ENCODE data around the gene NFKB1.

NFKB1 gene

GRCh38 chr4:102585329-102585728, 84.2 kb downstream of the NFKB1 start:
- CTCF ChIA-PET = no interaction called here
- no peak for TF ChIP-seq SP1 (IDR thresholded peaks at IDR 0.05)
- no peak for TF ChIP-seq PKNOX1 (IDR thresholded peaks at IDR 0.05)
- TF ChIP-seq FOXM1 (IDR thresholded peaks at IDR 0.05; ENCODE audit: borderline replicate concordance) = no peak
- no peak for TF ChIP-seq ELF4 (IDR thresholded peaks at IDR 0.05)
- no peak for TF ChIP-seq HDGF (IDR thresholded peaks at IDR 0.05; ENCODE audit: borderline replicate concordance)
- TF ChIP-seq ZNF384 (IDR thresholded peaks at IDR 0.05) = no peak
- no peak for TF ChIP-seq LEF1 (IDR thresholded peaks at IDR 0.05; ENCODE audit: borderline replicate concordance)
- no peak for TF ChIP-seq ARNT (IDR thresholded peaks at IDR 0.05)
- TF ChIP-seq TARDBP (IDR thresholded peaks at IDR 0.05) = no peak
- TF ChIP-seq L3MBTL2 (conservative IDR thresholded peaks at IDR 0.05) = no peak
- TF ChIP-seq BHLHE40 (IDR thresholded peaks at IDR 0.05; ENCODE audit: borderline replicate concordance) = no peak
- no peak for TF ChIP-seq FOXA1 (IDR thresholded peaks at IDR 0.05)
- no peak for TF ChIP-seq SUZ12 (IDR thresholded peaks at IDR 0.05)
- no peak for TF ChIP-seq FOXK2 (IDR thresholded peaks at IDR 0.05)
- no peak for TF ChIP-seq CTBP1 (IDR thresholded peaks at IDR 0.05; ENCODE audit: borderline replicate concordance)
- DNase-seq (ENCODE audit: extremely low spot score) = no peak
- POLR2A ChIA-PET = no interaction called here

GRCh38 chr4:102586002-102586643, 85.0 kb downstream of the NFKB1 start:
- CTCF ChIA-PET = no interaction called here
- DNase-seq (ENCODE audit: extremely low spot score) = no peak
- POLR2A ChIA-PET = no interaction called here

GRCh38 chr4:102586644-102587021, 85.5 kb downstream of the NFKB1 start:
- CTCF ChIA-PET = no interaction called here
- no peak for TF ChIP-seq ELF4 (IDR thresholded peaks at IDR 0.05)
- TF ChIP-seq HDGF (IDR thresholded peaks at IDR 0.05; ENCODE audit: borderline replicate concordance) = no peak
- TF ChIP-seq NFRKB (IDR thresholded peaks at IDR 0.05) = no peak
- TF ChIP-seq SP1 (IDR thresholded peaks at IDR 0.05) = no peak
- TF ChIP-seq LEF1 (IDR thresholded peaks at IDR 0.05; ENCODE audit: borderline replicate concordance) = no peak
- no peak for TF ChIP-seq ARNT (IDR thresholded peaks at IDR 0.05)
- no peak for TF ChIP-seq L3MBTL2 (conservative IDR thresholded peaks at IDR 0.05)
- TF ChIP-seq TARDBP (IDR thresholded peaks at IDR 0.05) = no peak
- no peak for TF ChIP-seq PKNOX1 (IDR thresholded peaks at IDR 0.05)
- TF ChIP-seq BHLHE40 (IDR thresholded peaks at IDR 0.05; ENCODE audit: borderline replicate concordance) = no peak
- no peak for TF ChIP-seq FOXM1 (IDR thresholded peaks at IDR 0.05; ENCODE audit: borderline replicate concordance)
- no peak for TF ChIP-seq FOXK2 (IDR thresholded peaks at IDR 0.05)
- no peak for TF ChIP-seq CTBP1 (IDR thresholded peaks at IDR 0.05; ENCODE audit: borderline replicate concordance)
- no peak for TF ChIP-seq FOXA1 (IDR thresholded peaks at IDR 0.05)
- no peak for TF ChIP-seq ZNF384 (IDR thresholded peaks at IDR 0.05)
- DNase-seq (ENCODE audit: extremely low spot score) = no peak
- POLR2A ChIA-PET = no interaction called here

More at GRCh38 chr4:102586002-102586643, 85.0 kb downstream of the NFKB1 start:
- TF ChIP-seq PKNOX1 (IDR thresholded peaks at IDR 0.05) (no peak), NFRKB (IDR thresholded peaks at IDR 0.05) (no peak), ARNT (IDR thresholded peaks at IDR 0.05) (no peak), ZNF384 (IDR thresholded peaks at IDR 0.05) (no peak), CTBP1 (IDR thresholded peaks at IDR 0.05; ENCODE audit: borderline replicate concordance) (no peak), ELF4 (IDR thresholded peaks at IDR 0.05) (no peak), L3MBTL2 (conservative IDR thresholded peaks at IDR 0.05) (no peak), HDGF (IDR thresholded peaks at IDR 0.05; ENCODE audit: borderline replicate concordance) (no peak)

GRCh38 chr4:102589743-102590142, 88.6 kb downstream of the NFKB1 start:
- CTCF ChIA-PET = no interaction called here
- POLR2A ChIA-PET = no interaction called here
- no peak for DNase-seq (ENCODE audit: extremely low spot score)
- TF ChIP-seq NFRKB (IDR thresholded peaks at IDR 0.05) (no peak), HDGF (IDR thresholded peaks at IDR 0.05; ENCODE audit: borderline replicate concordance) (no peak), FOXK2 (IDR thresholded peaks at IDR 0.05) (no peak), ELF4 (IDR thresholded peaks at IDR 0.05) (no peak), ARNT (IDR thresholded peaks at IDR 0.05) (no peak), LEF1 (IDR thresholded peaks at IDR 0.05; ENCODE audit: borderline replicate concordance) (no peak)

- POLR2A ChIA-PET = no interaction called here
- CTCF ChIA-PET = no interaction called here
- no peak for DNase-seq (ENCODE audit: extremely low spot score)
- no peak for TF ChIP-seq FOXA1 (IDR thresholded peaks at IDR 0.05)
- TF ChIP-seq ZNF384 (IDR thresholded peaks at IDR 0.05) = no peak
- TF ChIP-seq SUZ12 (IDR thresholded peaks at IDR 0.05) = no peak
- no peak for TF ChIP-seq L3MBTL2 (conservative IDR thresholded peaks at IDR 0.05)
- TF ChIP-seq FOXM1 (IDR thresholded peaks at IDR 0.05; ENCODE audit: borderline replicate concordance) = no peak
- TF ChIP-seq CTBP1 (IDR thresholded peaks at IDR 0.05; ENCODE audit: borderline replicate concordance) = no peak
- TF ChIP-seq PKNOX1 (IDR thresholded peaks at IDR 0.05) = no peak
- no peak for TF ChIP-seq LEF1 (IDR thresholded peaks at IDR 0.05; ENCODE audit: borderline replicate concordance)
These were observed 91.1 kb downstream of the NFKB1 start for GRCh38 chr4:102592256-102592655.

GRCh38 chr4:102593147-102593546, 92.0 kb downstream of the NFKB1 start:
- TF ChIP-seq LEF1 (IDR thresholded peaks at IDR 0.05; ENCODE audit: borderline replicate concordance) (no peak), FOXM1 (IDR thresholded peaks at IDR 0.05; ENCODE audit: borderline replicate concordance) (no peak), ZNF384 (IDR thresholded peaks at IDR 0.05) (no peak), NFRKB (IDR thresholded peaks at IDR 0.05) (no peak), HDGF (IDR thresholded peaks at IDR 0.05; ENCODE audit: borderline replicate concordance) (no peak), FOXK2 (IDR thresholded peaks at IDR 0.05) (no peak), PKNOX1 (IDR thresholded peaks at IDR 0.05) (no peak), TARDBP (IDR thresholded peaks at IDR 0.05) (no peak), SUZ12 (IDR thresholded peaks at IDR 0.05) (no peak), ELF4 (IDR thresholded peaks at IDR 0.05) (no peak), L3MBTL2 (conservative IDR thresholded peaks at IDR 0.05) (no peak), CTBP1 (IDR thresholded peaks at IDR 0.05; ENCODE audit: borderline replicate concordance) (no peak), SP1 (IDR thresholded peaks at IDR 0.05) (no peak)
- CTCF ChIA-PET = no interaction called here
- no peak for DNase-seq (ENCODE audit: extremely low spot score)
- POLR2A ChIA-PET = no interaction called here
